Measurements from ENCODE around the gene OR2H1.

The OR2H1 gene

DNA sequence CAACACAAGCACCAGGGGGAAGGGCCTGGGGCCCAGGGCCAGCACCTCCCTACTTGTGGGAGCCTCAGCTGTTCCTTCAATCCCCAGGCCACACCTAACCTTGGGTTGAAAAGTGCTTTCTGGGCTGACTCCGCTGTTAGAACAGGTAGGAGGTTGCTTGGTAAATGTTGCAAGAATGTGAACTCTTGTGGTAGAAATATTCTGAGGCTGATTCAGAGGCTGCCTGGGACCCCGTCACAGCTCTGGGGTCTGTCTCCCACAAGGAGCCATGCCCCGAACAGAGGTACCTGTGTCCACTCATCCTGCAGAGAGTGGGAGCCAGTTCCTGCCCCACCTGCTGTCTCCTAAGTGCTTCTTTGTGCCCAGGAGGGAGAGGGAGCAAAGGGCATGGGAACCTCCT, 45.2 kb downstream of the OR2H1 start:
- no peak overlapping the region for H3K27ac ChIP-seq
- TF ChIP-seq CTCF (conservative IDR thresholded peaks at IDR 0.05), result no peak

DNA sequence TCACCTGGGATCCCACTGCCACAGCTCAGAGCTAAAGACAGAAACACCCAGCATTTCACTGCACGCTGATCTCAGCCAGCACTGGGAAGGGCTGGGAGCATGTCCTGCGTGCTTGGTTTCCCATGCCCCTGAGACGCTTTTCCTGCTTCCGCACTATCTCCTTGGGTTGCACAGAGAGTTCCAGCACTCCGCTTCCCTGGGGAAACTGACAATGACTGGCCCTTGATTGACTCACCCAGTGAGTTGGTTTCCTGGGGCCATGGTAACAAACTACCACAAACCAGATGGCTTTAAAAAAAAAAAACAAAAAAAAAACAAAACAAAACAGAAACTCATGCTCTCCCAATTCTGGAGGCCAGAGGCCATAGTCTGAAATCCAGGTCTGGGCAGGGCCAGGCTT, 45.6 kb downstream of the OR2H1 start:
- TF ChIP-seq CTCF (conservative IDR thresholded peaks at IDR 0.05), result no peak

GRCh38 chr6:29504961-29505360, 48.0 kb downstream of the OR2H1 start:
- no peak for TF ChIP-seq CTCF (conservative IDR thresholded peaks at IDR 0.05)
- no peak overlapping the region for H3K27ac ChIP-seq

More for the DNA sequence above, 45.6 kb downstream of the OR2H1 start:
- H3K27ac ChIP-seq, result no peak overlapping the region

- H3K27ac ChIP-seq, result no peak overlapping the region
- no peak for TF ChIP-seq CTCF (conservative IDR thresholded peaks at IDR 0.05)
These were observed 48.9 kb downstream of the OR2H1 start for GRCh38 chr6:29505808-29506207.

DNA sequence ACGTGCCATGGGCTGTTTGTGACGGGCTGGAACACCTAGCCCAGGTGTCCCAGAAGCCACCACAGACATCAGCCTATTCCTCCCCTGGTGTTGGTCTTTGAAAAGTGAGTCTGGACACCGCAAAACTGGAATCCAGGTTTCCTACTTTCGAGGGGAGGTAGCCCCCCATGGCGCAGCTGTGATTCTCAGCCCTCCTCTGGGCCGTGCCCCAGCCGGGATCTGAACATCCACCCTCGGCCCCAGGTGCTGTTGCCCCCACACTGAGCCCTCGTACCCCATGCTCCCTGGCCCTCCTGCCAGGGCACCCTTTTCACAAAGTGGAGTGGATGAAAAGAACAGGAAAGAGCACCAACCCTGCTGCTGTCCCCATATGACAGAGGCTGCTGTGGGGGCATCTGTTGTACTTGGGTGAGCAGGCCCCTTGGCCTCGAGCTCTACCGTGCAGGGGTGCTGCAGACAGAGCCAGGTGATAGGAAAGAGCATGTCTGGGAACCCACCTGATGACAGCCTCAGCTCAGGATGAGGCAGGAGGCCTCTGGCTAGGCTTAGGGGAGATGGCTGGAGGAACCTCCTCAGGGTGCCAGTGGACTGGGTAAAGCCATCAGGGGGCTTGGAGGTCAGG, 49.6 kb downstream of the OR2H1 start:
- H3K27ac ChIP-seq, result no peak overlapping the region
- TF ChIP-seq CTCF (conservative IDR thresholded peaks at IDR 0.05), result no peak

- H3K27ac ChIP-seq, result no peak overlapping the region
- TF ChIP-seq CTCF (conservative IDR thresholded peaks at IDR 0.05), result no peak
These were observed 50.4 kb downstream of the OR2H1 start for GRCh38 chr6:29507319-29507718.

DNA sequence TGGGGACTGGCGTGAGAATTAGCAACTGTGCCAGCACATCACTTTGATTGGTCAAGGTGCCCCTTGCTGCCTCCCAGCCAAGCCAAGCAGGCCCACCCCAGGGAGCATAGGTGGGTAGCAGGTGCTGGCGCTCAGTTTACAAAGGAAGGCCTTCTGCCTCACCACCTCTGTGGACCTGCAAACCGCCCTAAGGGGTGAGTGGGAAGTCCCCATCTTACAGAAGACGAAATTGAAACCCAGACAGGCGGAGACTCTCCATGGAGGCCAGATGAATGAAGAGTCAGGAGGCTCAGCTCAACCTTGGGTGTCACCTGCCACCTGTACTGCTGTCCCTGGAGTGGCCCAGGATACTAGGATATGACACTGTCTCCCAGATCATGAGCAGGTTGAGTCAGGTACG, 52.3 kb downstream of the OR2H1 start:
- H3K27ac ChIP-seq, result no peak overlapping the region
- TF ChIP-seq CTCF (conservative IDR thresholded peaks at IDR 0.05), result no peak
